Measurements from ENCODE around the gene FPR2. TPM values are rescaled to one million over a fixed set of nuclear protein-coding genes. Genes with fewer than 3 reads are reported as not detected.

Gene FPR2
- total RNA-seq, 2 experiments from 2014 or later = not detected

GRCh38 chr19:51743405-51743804 is 17.6 kb upstream of the FPR2 start:
- POLR2A ChIA-PET = no interaction called here
- no peaks in the 10 kb centered on the region for H3K9me3 Mint-ChIP-seq (ENCODE audit: low read depth)
- no peaks in the 10 kb centered on the region for H3K36me3 Mint-ChIP-seq (ENCODE audit: low read depth)
- DNase-seq (no peak), ATAC-seq (no peak)
- intact Hi-C loops (cut with DNase I, micrococcal nuclease) = no loop called here
- no peaks in the 10 kb centered on the region for H3K4me1 Mint-ChIP-seq
- no peak overlapping the region for H3K4me3 Mint-ChIP-seq
- H3K27ac Mint-ChIP-seq = no peak overlapping the region
- H3K27me3 Mint-ChIP-seq = peaks cover 2% of the 10 kb centered on the region
- CTCF ChIA-PET = interaction anchor here (0.6 kb wide), 1 partner anchor 86 kb away, joined by 4 read pairs; no protein-coding TSS in a partner anchor

GRCh38 chr19:51746731-51747130 is 14.2 kb upstream of the FPR2 start:
- H3K27me3 Mint-ChIP-seq = no peaks in the 10 kb centered on the region
- no peaks in the 10 kb centered on the region for H3K4me1 Mint-ChIP-seq
- H3K9me3 Mint-ChIP-seq (ENCODE audit: low read depth) = no peaks in the 10 kb centered on the region
- ChIA-PET CTCF (interaction anchor here (0.5 kb wide), 1 partner anchor 1171 kb away, joined by 4 read pairs; no protein-coding TSS in a partner anchor), POLR2A (no interaction called here)
- H3K4me3 Mint-ChIP-seq = no peak overlapping the region
- intact Hi-C loops (cut with DNase I, micrococcal nuclease) = no loop called here
- DNase-seq (no peak), ATAC-seq (no peak)
- no peaks in the 10 kb centered on the region for H3K36me3 Mint-ChIP-seq (ENCODE audit: low read depth)
- H3K27ac Mint-ChIP-seq = no peak overlapping the region

- CTCF ChIA-PET = no interaction called here
- ATAC-seq = no peak
- Mint-ChIP-seq H3K27me3 (peaks cover 3% of the 10 kb centered on the region), H3K27ac (no peak overlapping the region), H3K36me3 (ENCODE audit: low read depth) (no peaks in the 10 kb centered on the region), H3K4me1 (no peaks in the 10 kb centered on the region), H3K4me3 (no peak overlapping the region), H3K9me3 (ENCODE audit: low read depth) (no peaks in the 10 kb centered on the region)
- POLR2A ChIA-PET = no interaction called here
- no peak for DNase-seq
- intact Hi-C loops (cut with DNase I, micrococcal nuclease) = no loop called here
These were observed 11.0 kb upstream of the FPR2 start for GRCh38 chr19:51749979-51750378.

GRCh38 chr19:51750400-51751094 is 10.4 kb upstream of the FPR2 start:
- ATAC-seq = no peak
- Mint-ChIP-seq H3K9me3 (ENCODE audit: low read depth) (no peaks in the 10 kb centered on the region), H3K27ac (no peak overlapping the region), H3K4me1 (no peaks in the 10 kb centered on the region), H3K36me3 (ENCODE audit: low read depth) (no peaks in the 10 kb centered on the region), H3K4me3 (no peak overlapping the region), H3K27me3 (peaks cover 5% of the 10 kb centered on the region)
- intact Hi-C loops (cut with DNase I, micrococcal nuclease) = no loop called here
- no peak for DNase-seq
- CTCF ChIA-PET = interaction anchor here (0.6 kb wide), 1 partner anchor 514 kb away, joined by 3 read pairs; no protein-coding TSS in a partner anchor
- POLR2A ChIA-PET = no interaction called here

GRCh38 chr19:51751655-51752054 is 9.3 kb upstream of the FPR2 start, which contains the start of gene FPR1:
Gene FPR1 (minus strand): TSS chr19:51751878. CDS start chr19:51746994, 4,884 bp downstream.
- intact Hi-C loops (cut with DNase I, micrococcal nuclease) = no loop called here
- DNase-seq (no peak), ATAC-seq (no peak)
- H3K9me3 Mint-ChIP-seq (ENCODE audit: low read depth) = no peaks in the 10 kb centered on the region
- no peaks in the 10 kb centered on the region for H3K4me1 Mint-ChIP-seq
- peaks cover 5% of the 10 kb centered on the region for H3K27me3 Mint-ChIP-seq
- H3K4me3 Mint-ChIP-seq = no peak within 1 kb of the TSS
- no peaks in the 10 kb centered on the region for H3K36me3 Mint-ChIP-seq (ENCODE audit: low read depth)
- POLR2A ChIA-PET = no interaction called here
- CTCF ChIA-PET = no interaction called here
- no peak within 1 kb of the TSS for H3K27ac Mint-ChIP-seq

- no peaks in the 10 kb centered on the region for H3K9me3 Mint-ChIP-seq (ENCODE audit: low read depth)
- POLR2A ChIA-PET = no interaction called here
- DNase-seq (no peak), ATAC-seq (no peak)
- H3K4me1 Mint-ChIP-seq = no peaks in the 10 kb centered on the region
- H3K27ac Mint-ChIP-seq = no peak overlapping the region
- no peaks in the 10 kb centered on the region for H3K36me3 Mint-ChIP-seq (ENCODE audit: low read depth)
- H3K4me3 Mint-ChIP-seq = no peak overlapping the region
- H3K27me3 Mint-ChIP-seq = peaks cover 8% of the 10 kb centered on the region
- intact Hi-C loops (cut with DNase I, micrococcal nuclease) = no loop called here
- CTCF ChIA-PET = no interaction called here
These were observed 6.9 kb upstream of the FPR2 start for GRCh38 chr19:51754109-51754508.

GRCh38 chr19:51754770-51755169 is 6.2 kb upstream of the FPR2 start:
- ChIA-PET CTCF (no interaction called here), POLR2A (no interaction called here)
- peaks cover 8% of the 10 kb centered on the region for H3K27me3 Mint-ChIP-seq
- no peaks in the 10 kb centered on the region for H3K4me1 Mint-ChIP-seq
- no peaks in the 10 kb centered on the region for H3K9me3 Mint-ChIP-seq (ENCODE audit: low read depth)
- intact Hi-C loops (cut with DNase I, micrococcal nuclease) = no loop called here
- H3K27ac Mint-ChIP-seq = no peak overlapping the region
- H3K36me3 Mint-ChIP-seq (ENCODE audit: low read depth) = no peaks in the 10 kb centered on the region
- ATAC-seq (no peak), DNase-seq (no peak)
- H3K4me3 Mint-ChIP-seq = no peak overlapping the region

- ChIA-PET POLR2A (no interaction called here), CTCF (no interaction called here)
- Mint-ChIP-seq H3K4me1 (no peaks in the 10 kb centered on the region), H3K36me3 (ENCODE audit: low read depth) (no peaks in the 10 kb centered on the region), H3K4me3 (no peak overlapping the region), H3K27ac (no peak overlapping the region), H3K27me3 (peaks cover 8% of the 10 kb centered on the region), H3K9me3 (ENCODE audit: low read depth) (no peaks in the 10 kb centered on the region)
- intact Hi-C loops (cut with DNase I, micrococcal nuclease) = no loop called here
- DNase-seq (no peak), ATAC-seq (no peak)
These were observed 5.4 kb upstream of the FPR2 start for GRCh38 chr19:51755571-51755970.

GRCh38 chr19:51761696-51762095 is 716 bp downstream of the FPR2 start:
- no peak overlapping the region for H3K27ac Mint-ChIP-seq
- no peaks in the 10 kb centered on the region for H3K36me3 Mint-ChIP-seq (ENCODE audit: low read depth)
- CTCF ChIA-PET = interaction anchor here (1.3 kb wide), 1 partner anchor 16 kb away, joined by 4 read pairs; no protein-coding TSS in a partner anchor
- no peaks in the 10 kb centered on the region for H3K4me1 Mint-ChIP-seq
- intact Hi-C loops (cut with DNase I, micrococcal nuclease) = no loop called here
- DNase-seq (no peak), ATAC-seq (no peak)
- H3K27me3 Mint-ChIP-seq = peaks cover 33% of the 10 kb centered on the region
- no peak overlapping the region for H3K4me3 Mint-ChIP-seq
- H3K9me3 Mint-ChIP-seq (ENCODE audit: low read depth) = no peaks in the 10 kb centered on the region
- POLR2A ChIA-PET = no interaction called here

GRCh38 chr19:51765086-51765485 is 4.1 kb downstream of the FPR2 start:
- ChIA-PET POLR2A (no interaction called here), CTCF (no interaction called here)
- intact Hi-C loops (cut with DNase I, micrococcal nuclease) = no loop called here
- Mint-ChIP-seq H3K27ac (no peak overlapping the region), H3K4me3 (no peak overlapping the region), H3K9me3 (ENCODE audit: low read depth) (no peaks in the 10 kb centered on the region), H3K4me1 (no peaks in the 10 kb centered on the region), H3K36me3 (ENCODE audit: low read depth) (no peaks in the 10 kb centered on the region), H3K27me3 (peaks cover 31% of the 10 kb centered on the region)
- ATAC-seq = no peak
- no peak for DNase-seq

GRCh38 chr19:51766461-51766860 is 5.5 kb downstream of the FPR2 start:
- no peaks in the 10 kb centered on the region for H3K4me1 Mint-ChIP-seq
- no peak overlapping the region for H3K4me3 Mint-ChIP-seq
- no peaks in the 10 kb centered on the region for H3K36me3 Mint-ChIP-seq (ENCODE audit: low read depth)
- DNase-seq = no peak
- ChIA-PET CTCF (no interaction called here), POLR2A (no interaction called here)
- no peak overlapping the region for H3K27ac Mint-ChIP-seq
- no peak for ATAC-seq
- no peaks in the 10 kb centered on the region for H3K9me3 Mint-ChIP-seq (ENCODE audit: low read depth)
- intact Hi-C loops (cut with DNase I, micrococcal nuclease) = no loop called here
- peaks cover 33% of the 10 kb centered on the region for H3K27me3 Mint-ChIP-seq

GRCh38 chr19:51771376-51772130 is 10.6 kb downstream of the FPR2 start:
- POLR2A ChIA-PET = no interaction called here
- DNase-seq = no peak
- H3K27ac Mint-ChIP-seq = no peak overlapping the region
- no peak for ATAC-seq
- no peak overlapping the region for H3K4me3 Mint-ChIP-seq
- H3K36me3 Mint-ChIP-seq (ENCODE audit: low read depth) = no peaks in the 10 kb centered on the region
- H3K4me1 Mint-ChIP-seq = no peaks in the 10 kb centered on the region
- H3K27me3 Mint-ChIP-seq = peaks cover 27% of the 10 kb centered on the region
- no peaks in the 10 kb centered on the region for H3K9me3 Mint-ChIP-seq (ENCODE audit: low read depth)
- intact Hi-C loops (cut with DNase I, micrococcal nuclease) = loop anchor here (10.0 kb wide), 3 partner anchors 107 to 463 kb away; partner anchors contain the start of gene CEACAM18 (in 1 of the 2)
- CTCF ChIA-PET = no interaction called here

All from activated CD4-positive, alpha-beta T cell treated with anti-CD3 and anti-CD28 coated beads for 36 hours (primary cell).